NCI-H226 (cell line): ENCODE measurements around the gene PRM2.

Experiments used
- DNase-seq: peaks from one replicate; pipeline ENCODE4 v3.0.0-alpha.2; 2015

Gene PRM2

DNA sequence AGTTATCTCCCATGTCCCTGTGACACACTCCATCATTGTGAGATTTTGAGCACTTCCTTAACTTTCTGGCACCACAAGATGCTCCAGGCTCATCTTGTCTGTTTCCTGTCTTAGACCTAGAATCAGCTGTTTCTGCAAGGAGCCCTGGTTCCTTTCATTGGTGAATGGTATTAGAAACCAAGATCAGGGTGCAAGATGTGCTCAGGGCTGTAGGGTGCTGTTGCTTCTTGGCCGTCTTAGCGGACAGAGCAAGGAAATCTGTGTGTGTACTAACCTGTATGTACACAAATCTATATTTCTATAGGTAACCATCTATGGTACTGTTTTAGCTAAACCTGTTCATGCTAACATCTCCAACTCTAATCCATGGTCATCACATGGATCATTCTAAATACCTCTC, 12.9 kb upstream of the PRM2 start:
- no peak for DNase-seq

DNA sequence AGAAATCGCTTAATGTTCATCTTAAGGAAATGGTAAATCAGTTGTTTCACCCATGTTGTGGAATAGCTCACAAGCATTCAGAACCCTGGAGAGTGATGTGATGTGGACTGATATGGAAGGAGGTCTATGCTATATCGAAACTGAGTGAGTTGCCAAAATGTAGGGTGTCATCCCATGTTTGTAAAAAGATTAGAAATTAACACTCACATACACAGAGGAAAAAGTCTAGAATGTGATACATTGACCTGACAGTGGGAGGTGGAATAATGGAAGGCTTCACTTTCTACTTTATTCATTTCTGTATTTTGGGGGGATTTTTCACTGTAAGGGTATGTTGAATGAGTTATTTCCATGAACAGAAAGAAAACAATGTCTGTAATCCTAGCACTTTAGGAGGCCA, 9.6 kb upstream of the PRM2 start:
- DNase-seq: no peak

DNA sequence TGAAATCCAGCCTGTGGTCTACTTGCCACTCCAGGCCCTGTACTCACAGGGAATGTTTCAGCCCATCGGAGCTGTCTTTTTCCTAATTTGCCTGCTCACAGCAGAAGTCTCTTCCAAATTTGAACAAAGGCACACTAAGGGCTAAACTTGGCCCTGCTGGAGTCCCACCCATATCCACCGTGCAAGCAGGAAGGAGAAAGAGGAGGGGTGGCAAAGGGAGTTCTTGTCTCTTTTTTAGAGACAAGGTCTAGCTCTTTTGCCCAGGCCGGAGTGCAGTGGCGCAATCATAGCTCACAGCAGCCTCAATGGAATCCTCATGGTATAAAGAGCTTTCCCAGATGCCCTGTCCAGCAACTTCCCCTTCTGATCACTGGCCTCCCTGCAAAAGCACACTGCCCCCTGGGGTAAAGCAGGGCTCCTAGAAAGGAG, 7.6 kb upstream of the PRM2 start:
- DNase-seq: no peak

DNA sequence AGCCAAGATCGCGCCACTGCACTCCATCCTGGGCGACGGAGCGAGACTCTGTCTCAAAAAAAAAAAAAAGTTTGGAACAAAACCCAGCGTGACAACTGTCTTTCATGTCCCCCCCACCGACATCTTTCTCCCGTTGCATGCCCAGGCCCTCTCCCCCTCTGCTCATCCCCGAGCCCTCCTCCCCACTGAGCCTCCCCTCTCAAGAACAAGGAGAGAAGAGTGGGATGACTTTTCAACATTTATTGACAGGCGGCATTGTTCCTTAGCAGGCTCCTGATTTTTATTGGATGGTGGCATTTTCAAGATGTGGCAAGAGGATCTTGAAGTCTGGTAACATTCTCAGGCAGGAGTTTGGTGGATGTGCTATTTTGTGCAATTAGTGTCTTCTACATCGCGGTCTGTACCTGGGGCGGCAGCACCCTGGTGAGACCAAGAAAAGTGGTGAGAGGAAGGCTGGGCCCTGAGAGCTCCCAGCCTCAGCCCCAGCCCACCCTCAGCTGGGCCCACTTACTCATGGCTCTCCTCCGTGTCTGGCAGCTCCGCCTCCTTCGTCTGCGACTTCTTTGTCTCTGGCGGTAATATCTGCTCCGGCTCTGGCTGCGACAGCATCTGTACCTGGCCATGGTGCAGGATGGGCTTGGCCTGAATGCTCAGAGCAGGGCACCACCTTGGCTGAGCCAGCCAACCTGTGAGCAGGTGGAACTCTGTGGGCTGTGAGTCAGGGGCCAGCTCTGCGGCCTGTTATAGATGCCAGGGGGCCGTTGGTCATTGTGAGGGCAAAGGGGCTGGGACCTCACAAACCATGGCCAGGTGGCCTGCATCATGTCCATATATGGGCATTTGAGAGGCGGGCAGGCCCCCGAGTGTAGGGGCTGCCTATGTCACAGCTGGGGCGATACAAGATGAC, 4.6 kb upstream of the PRM2 start, which contains the start of gene PRM1:
TSS of gene PRM1 (minus strand) at position 715 of the 907 bp plus-strand sequence. CDS start at position 623, 92 bp downstream.
- DNase-seq: no peak

DNA sequence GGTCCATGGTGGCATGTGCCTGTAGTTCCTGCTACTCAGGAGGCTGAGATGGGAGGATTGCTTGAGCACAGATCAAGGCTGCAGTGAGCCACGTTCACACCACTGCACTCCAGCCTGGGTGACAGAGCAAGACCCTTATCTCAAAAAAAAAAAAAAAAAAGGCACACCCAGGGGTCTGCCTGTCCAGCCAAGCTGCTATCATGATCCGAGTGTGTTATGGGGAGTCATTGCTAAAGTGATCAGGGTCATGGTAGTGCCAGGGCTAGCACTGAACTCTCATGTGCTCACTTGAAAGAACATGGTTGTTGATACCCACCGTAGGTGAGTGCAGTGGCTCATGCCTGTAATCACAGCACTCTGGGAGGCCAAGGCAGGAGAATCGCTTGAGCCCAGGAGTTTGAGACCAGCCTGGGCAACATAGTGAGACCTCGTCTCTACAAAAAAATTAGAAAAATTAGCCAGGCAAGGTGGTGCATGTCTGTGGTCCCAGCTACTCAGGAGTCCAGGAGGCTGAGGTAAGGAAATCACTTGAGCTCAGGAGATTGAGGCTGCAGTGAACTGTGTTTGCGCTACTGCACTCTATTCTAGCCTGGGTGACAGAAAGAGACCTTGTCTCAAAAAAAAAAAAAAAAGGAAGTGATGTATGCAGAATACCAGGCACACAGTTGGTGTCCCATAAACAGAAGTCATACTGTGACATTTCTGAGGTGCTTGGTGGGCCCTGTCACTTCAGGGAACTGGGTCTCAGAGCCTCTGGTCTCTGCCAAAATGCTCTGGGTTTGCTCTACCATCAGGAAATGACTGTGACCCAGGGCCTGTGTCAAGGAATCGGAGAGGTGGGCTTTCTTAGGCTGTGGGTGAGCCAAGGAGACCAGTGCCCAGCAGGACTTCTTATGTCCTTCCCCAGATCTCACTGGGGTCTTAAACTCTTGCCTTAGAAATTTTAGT, 2.7 kb upstream of the PRM2 start:
- no peak for DNase-seq

DNA sequence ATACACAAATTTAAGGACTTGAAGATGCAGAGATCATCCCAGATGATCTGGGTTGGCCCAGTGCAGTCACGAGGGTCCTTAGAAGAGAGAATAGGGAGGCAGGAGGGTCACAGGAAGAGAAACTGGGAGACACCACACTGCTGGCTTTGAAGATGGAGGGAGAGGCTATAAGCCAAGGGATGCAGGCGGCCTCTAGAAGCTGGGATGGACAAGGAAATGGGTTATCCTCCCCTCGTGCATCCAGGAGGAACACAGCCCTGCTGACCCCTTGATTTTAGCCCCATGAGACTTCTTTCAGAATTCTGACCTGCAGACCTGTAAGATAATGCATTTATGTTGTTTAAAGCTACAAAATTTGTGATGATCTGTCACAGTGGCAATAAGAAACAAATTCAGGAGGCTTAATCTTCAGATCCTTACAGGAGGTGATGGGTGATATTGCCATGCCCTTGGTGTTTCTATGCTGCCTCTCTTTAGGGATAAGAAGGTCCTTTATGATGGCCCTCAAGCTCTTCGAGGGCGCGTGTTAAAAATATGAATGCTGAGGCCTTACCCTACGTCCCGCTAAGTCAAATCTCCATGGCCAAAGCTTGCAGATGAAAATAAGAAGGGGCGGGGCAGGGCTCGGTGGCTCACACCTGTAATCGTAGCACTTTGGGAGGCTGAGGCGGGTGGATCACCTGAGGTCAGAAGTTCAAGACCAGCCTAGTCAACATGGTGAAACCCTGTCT, 1.5 kb upstream of the PRM2 start:
- DNase-seq: no peak

DNA sequence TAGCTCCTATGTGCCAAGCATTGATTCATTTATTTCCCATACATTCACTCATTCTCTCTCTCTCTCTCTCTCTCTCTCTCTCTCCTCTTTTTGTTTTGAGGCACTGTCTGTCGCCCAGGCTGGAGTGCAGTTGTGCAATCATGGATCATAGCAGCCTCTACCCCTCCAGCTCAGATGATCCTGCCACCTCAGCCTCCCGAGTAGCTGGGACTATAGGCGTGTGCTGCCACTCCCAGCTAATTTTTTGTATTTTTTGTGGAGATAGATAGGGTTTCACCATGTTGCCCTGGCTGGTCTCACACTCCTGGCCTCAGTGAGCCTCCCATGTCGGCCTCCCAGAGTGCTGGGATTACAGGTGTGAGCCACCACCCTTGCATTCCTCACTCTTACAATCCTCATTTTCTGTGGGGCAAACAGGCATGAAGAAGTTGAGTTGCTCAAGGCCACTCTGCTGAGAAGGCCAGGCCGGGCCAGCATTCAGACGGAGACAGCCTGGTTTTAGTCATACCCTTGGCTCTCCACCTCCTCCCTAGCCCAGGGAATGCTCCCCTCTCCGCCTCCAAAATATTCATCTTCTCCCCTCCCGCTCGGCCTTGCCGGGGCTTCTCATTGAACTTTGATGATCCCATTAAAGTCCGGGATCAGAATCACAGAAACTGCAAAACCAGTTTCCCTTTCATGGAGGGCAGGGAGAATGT, 765 bp upstream of the PRM2 start:
- no peak for DNase-seq

DNA sequence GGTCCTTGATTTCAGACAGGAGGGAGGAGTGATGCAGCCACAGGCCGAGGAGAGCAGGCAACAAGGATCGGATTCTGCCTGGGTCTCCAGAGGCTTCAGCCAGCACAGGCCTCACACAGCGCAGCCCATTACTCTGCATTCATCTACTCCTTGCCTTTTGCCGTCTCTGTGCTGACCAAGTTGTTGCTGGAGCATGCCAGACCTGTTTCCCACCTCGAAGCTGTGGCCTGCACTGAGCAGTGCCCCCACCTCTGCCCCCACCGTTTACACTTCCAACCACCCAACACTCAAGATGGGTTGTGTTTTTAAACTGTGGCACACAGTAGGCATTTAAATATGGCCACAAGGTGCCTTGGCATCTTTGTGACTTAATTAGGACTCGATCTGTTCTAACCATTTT, 1.3 kb downstream of the PRM2 start:
- DNase-seq: no peak

DNA sequence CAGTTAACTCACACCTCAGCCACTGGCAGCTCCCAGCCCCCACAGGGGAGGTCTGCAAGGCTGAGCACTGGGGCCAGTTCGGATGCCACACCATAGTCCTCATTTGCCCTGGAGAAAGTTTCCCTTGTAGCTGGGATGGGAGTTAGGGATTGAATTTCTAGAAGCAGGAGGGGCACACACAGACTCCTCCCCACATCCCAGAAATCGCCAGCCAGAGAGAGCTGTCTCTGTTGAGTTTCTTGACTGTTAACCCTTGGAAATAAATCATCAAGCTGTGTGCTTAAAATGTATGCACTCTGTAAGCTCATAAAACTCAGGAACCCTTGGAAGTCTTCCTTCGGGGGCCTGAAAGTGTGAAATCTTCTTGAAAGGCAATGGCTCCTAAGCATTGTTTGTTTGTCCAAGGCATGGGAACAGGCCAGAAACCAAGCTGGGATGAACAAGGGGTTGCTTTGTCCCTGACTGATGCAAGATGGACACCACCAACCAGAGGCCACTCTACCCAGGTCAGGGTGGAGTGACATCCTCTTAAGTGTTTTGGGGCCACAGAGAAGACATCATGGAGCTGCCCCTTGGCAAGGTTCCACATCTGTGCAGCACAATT, 2.5 kb downstream of the PRM2 start:
- DNase-seq: no peak

DNA sequence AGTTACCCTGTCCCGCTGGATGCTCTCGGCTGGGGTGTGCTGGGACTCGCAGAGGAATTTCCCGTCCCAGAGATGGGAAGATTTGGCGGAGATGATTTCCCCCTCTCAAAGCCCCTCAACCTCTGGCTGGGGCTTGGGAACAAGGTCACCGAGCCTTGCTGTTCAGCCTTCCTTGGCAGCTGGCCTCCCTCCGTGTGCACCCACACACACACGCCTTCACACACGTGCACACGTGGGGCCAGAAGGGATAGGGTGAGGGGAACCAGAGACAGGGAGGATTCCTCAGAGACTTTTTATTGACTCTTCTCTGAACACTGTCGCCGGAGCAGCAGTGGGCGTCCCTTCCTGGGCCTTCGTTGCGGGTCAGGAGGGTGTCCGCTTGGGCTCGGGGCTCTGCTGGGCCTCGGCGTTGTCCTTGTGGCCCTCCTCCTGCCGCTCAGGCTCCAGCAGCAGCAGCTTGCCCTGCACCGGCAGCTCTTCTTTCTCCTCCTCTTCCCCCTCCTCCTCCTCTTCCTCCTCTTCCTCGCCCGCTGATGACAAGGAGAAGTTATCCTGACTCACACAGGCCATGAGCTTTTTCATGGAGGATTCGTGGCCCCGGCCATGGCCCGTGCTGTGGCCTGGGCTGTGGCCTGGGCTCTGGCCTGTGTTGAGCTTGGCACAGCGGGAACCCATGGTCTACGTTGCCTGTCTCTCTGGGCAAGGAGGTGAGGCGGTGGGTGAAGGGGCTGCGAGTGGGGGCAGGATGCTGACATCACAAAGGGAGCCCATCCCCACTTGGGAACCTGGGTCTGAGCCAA, 3.2 kb downstream of the PRM2 start, which contains the start of gene PRM3:
TSS of gene PRM3 (minus strand) at position 709 of the 800 bp plus-strand sequence. CDS start at position 675, 34 bp downstream.
- no peak for DNase-seq

DNA sequence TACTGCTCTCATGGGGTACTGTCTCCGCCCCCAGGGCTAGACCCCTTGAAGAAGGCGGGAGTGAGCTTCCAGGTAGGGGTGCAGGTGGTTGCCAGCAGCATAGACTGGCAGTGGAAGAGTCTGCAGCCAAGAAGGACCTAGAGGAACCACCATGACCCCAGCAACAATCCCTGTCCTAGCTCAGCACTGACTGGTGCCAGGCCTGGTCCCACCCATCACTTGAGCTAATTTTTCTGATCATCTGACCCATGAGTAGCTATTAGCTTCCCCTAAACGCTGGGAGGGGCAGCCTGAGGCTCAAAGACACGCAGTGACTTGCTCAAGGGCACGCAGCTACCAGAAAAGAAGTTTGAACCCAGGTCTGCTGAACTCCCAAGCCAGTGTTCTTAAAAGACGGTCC, 3.8 kb downstream of the PRM2 start:
- DNase-seq: no peak

DNA sequence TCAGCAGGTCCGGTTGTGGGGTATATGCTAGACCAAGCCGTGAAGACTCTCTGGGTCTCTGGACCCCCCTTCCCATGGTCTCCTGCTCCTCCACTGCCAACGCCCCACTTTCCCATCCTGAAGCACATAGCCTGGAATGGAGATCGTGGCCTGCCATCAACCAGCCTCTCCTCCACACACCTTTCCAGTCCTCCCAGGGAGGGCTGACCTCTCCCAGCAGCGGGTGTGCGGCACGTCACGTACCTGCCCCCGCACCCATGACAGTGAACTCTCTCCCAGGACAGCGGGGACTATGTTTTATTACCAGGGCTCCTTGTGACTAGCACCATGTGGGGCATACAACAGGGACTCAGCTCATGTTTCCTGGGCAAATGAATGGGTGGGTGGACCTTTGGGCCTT, 4.7 kb downstream of the PRM2 start:
- no peak for DNase-seq

DNA sequence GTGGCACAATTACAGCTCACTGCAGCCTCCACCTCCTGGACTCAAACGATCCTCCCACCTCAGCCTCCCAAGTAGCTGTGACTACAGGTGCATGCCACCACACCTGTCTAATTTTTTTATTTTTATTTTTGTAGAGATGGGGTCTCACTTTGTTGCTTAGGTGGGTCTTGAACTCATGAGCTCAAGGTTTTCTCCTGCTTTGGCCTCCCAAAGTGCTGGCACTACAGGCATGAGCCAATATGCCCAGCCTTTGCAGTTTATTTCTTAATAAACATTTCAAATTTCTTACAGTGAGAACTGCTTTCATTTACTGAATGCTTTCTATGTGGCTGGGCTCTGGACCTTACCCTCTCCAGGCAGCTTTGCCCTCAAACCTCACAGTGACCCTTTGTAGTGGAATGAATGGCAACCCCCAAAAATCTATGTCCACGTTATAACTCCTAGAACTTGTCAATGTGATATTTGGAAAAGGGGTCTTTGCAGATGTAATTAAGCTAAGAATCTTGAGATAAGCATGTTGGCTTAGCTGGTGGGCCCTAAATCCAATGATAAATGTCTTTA, 5.6 kb downstream of the PRM2 start:
- no peak for DNase-seq

DNA sequence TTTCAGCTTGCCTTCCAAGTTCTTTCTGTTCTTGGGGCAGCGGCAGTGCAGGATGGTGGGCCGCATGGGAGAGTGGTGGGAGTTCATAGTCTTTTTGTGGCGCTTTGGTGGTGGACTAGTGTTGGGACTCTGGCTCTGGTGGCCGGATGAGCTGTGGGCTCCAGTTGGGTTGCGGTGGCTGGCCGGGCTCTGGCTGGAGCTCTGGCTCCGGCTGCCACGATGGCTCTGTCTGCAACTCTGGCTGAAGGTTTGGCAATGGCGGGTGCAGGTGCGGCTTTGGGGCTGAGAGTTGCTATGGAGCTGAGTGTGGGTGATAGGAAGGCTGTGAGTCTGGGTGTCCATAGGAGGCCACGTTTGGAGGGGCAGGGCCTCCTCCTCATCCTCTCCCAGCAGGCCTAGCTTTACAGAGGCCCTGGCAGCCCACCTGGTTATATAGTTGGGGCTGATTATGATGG, 7.3 kb downstream of the PRM2 start, which contains the start of gene TNP2:
TSS of gene TNP2 (minus strand) at position 405 of the 455 bp plus-strand sequence. CDS start at position 342, 63 bp downstream.
- DNase-seq: no peak

DNA sequence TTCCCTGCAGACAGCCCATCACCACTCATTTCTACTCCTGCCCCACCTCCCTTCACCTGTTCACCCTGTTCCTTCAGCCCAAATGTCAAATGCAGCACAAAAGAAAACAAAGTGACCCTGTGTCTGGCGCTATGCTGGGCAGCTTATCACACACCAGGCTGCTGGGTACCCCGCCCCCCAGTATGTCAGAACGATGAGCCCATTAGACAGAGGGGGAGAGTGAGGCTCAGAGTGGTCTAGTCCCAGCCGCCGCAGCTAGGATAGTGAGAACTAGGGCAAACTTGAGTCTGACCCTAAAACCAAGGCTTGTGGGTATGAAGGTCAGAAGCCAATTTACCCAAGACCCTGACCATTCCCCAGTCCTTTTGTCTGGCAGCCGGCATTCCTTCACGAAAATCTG, 11.2 kb downstream of the PRM2 start:
- DNase-seq: no peak

DNA sequence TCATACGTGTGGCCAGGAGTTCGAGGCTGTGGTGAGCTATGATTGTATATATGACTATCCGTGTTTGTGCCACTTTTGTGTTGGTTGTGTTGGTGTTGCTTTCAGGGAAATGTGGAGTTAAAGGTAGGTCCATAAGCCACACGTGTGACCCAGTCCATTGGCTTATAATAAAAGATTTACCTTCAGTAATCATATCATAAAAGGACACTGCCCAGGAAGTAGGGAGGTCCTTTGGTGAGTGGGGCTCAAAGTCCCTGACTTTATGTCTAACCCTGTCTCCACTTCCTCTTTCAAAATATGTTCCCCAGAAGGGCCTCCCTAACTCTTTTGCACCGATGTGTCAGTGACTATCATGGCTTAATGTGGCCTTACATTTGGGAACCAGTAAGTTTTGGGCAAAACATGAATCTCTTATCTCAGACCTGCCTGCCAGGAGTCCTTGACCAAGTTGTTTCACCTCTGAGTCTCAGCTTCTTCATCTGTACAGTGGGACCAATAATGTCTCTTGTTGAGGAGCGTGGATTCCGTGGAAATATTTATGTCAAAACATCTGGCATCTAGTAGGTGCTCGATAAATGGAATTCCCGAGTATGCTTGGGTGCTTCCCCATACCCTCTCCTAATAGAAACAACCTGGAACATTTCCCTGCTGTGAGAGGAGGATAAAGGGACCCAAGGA, 12.0 kb downstream of the PRM2 start:
- no peak for DNase-seq

DNA sequence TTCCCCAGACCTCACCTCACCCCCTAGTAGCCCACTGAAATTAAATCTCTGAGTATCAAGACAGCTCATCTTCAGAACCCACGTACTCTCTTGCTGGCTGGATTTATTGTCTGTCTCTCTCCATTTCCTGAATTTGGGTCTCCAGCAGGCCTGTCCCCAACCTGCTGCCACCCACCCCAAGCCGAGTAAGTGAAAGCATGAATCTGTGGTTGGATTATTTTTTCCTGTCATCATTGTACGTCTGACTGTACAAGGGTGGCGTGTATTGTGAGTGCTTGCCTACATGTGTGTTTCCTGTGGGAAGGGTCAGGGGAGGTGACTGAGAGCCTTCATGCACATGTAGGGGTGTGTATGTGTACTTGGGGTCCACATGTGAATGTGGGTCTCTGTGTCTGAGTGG, 12.5 kb downstream of the PRM2 start:
- no peak for DNase-seq

DNA sequence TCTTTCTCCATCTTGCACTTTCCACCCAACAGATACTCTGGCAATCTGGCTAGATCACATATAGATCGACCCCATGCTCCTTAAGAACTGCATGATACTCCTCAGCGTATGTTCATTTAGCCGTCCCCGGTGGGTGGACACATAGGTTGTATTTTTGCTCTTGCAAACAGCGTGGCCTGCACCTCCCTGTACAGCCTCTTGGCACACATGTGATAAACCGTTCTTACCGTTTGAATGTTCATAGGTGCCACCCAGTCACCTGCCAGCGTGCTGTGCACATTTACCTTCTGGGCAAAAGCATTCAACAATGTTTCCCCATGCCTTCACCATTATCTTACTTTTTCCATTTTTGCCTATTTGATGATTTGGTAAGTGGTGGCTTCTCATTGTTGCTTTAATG, 13.4 kb downstream of the PRM2 start:
- no peak for DNase-seq

DNA sequence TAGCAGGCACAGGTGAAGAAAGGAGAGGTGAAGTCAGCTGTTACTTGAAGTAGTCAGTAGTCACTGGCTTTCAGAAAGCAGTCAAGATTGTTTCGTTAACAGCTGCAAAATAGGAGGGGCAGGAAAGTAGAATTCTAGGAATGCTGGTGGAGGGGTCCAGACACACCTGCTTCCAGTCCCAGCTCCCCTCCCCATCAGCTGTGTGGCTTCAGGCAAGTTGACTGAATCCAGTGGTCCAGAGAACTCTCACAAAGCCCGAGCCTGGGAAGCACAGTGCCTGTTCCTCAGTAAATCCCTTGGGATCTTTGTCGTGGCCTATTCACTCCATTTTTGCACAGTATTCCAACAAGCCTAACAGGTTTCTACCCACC, 15.7 kb downstream of the PRM2 start:
- no peak for DNase-seq
